ENCODE results near the gene NOP16.

- no peak for TF ChIP-seq CTCF (IDR thresholded peaks at IDR 0.05)
- TF ChIP-seq POLR2A (IDR thresholded peaks at IDR 0.05), result no peak
Measured at GRCh38 chr5:176383248-176383905, 5.0 kb downstream of the NOP16 start.

Data from ovary (tissue), 3 donors.